Esophagus squamous epithelium (tissue), 5 donors: ENCODE data around the gene CROCC2. TPM values are rescaled to one million over a fixed set of nuclear protein-coding genes. Genes with fewer than 3 reads are reported as not detected.

Experiments
- DNase-seq: peaks from one replicate; lab custom pipeline; 2025; lab: John Stamatoyannopoulos, UW
- H3K27ac ChIP-seq, 4 donors: fragments of 200-600 bp; sonication (generic); one replicate each; pipeline ENCODE4 v1.5.1; 2016 to 2019; ENCODE audit warnings: mild to moderate bottlenecking in 1 of 4
- H3K27me3 ChIP-seq, 4 donors: fragments of 200-600 bp; sonication (generic); 1 replicate in 3 of 4; 2 replicates in 1 of 4; pipeline versions ENCODE4 v1.5.1 to v1.6.0; 2017 to 2021; ENCODE audit warnings: antibody characterized with exemption in 1 of 4
- H3K36me3 ChIP-seq, 3 donors: fragments of 200-600 bp; sonication (generic); one replicate each; pipeline ENCODE4 v1.5.1; 2016 to 2019
- H3K4me1 ChIP-seq, 3 donors: fragments of 200-600 bp; sonication (generic); one replicate each; pipeline ENCODE4 v1.5.1; 2017 to 2019
- H3K4me3 ChIP-seq, 4 donors: fragments of 200-600 bp; sonication (generic); 1 replicate in 3 of 4; 2 replicates in 1 of 4; pipeline ENCODE4 v1.5.1; 2016 to 2019; ENCODE audit warnings: mild to moderate bottlenecking in 2 of 4, moderate library complexity in 1 of 4
- H3K9me3 ChIP-seq, 3 donors: fragments of 200-600 bp; sonication (generic); one replicate each; pipeline ENCODE4 v1.5.1; 2016 to 2019
- CTCF ChIP-seq, 6 experiments: fragments of 450-650 bp in 4 of 6; fragments of 200-600 bp in 2 of 6; sonication (generic) in 2 of 6; IDR thresholded peaks; one replicate each; pipeline ENCODE4 v1.5.1; 2016 to 2019; ENCODE audit warnings: antibody characterized with exemption in 6 of 6, mild to moderate bottlenecking in 4 of 6, moderate library complexity in 4 of 6
- POLR2A ChIP-seq, 4 donors: fragments of 450-650 bp; IDR thresholded peaks; one replicate each; pipeline ENCODE4 v1.6.1; 2017; ENCODE audit warnings: antibody characterized with exemption in 4 of 4, mild to moderate bottlenecking in 4 of 4, moderate library complexity in 3 of 4
- WGBS, 2 donors: methylation state at CpG; one replicate each; pipeline ENCODE4 v1.1.5; 2018; 5-methylcytosine and 5-hydroxymethylcytosine counted together
- intact Hi-C: fragments of 100-400 bp; cut with DNase I; formaldehyde crosslinking; loops from one replicate; pipeline ENCODE4 v1.15.0; 2022
- total RNA-seq, 4 donors: library from RNA; depleted of rRNA; stranded (reverse); fragments of >200 nt; gene quantifications; one replicate each; pipeline ENCODE4 v1.1.0, GENCODE V29; 2016
- donor health status: DM: yes; HTN: yes; CAD: no.

CROCC2 gene
- total RNA-seq, 4 donors from 2014 or later, result not detected

DNA sequence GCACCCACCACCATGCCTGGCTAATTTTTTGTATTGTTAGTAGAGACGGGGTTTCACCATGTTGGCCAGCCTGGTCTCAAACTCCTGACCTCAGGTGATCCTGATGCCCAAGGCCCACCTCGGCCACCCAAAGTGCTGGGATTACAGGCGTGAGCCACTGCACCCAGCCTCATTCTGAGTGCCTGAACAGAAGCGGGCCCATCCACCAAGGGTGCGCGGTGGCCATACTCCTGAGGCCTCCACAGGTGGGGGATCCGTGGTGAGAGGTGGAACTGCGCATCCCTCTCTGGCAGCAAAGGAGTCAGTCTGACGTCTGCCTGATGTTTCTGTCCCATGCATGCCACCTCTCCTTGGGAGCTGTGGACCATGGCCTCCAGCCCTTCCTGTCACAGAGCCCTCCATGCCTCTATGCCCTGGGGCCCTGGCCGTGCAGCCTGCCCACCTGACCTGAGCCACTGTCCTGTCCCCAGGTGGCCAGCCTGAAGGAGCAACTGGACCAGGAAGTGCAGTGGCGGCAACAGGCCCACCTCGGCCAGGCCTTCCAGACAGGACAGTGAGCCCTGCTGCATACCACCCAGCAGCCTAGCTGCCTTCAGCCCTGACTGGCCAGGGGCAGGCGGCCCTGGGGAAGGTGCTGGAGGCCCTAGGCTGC is 84.7 kb downstream of the CROCC2 start:
- Histone ChIP-seq H3K27me3 (peaks cover 0 to 11% (median 0%) of the 10 kb centered on the region in 4 donors), H3K27ac (peak overlapping the region; percentile 60 to 89 (median 78)), H3K9me3 (peaks cover 0 to 9% (median 0%) of the 10 kb centered on the region in 3 donors), H3K36me3 (no peaks in the 10 kb centered on the region), H3K4me1 (peaks cover 20 to 82% (median 52%) of the 10 kb centered on the region in 3 donors), H3K4me3 (no peak overlapping the region)
- TF ChIP-seq CTCF (IDR thresholded peaks at IDR 0.05) (no peak), POLR2A (IDR thresholded peaks at IDR 0.05) (no peak)
- DNase-seq, result no peak
- intact Hi-C loops, result no loop called here
- 83 to 100% methylated on average over 1 to 2 of the region's 13 CpGs for WGBS, 2 donors

GRCh38 chr2:240991378-240992263 is 85.5 kb downstream of the CROCC2 start:
- peak overlapping the region in 1 of 4 donors; percentile 26 for H3K4me3 ChIP-seq
- peaks cover 0 to 3% (median 0%) of the 10 kb centered on the region in 4 donors for H3K27me3 ChIP-seq
- H3K27ac ChIP-seq, result peak overlapping the region; percentile 60 to 89 (median 78)
- peak; percentile 48 for DNase-seq
- H3K4me1 ChIP-seq, result peaks cover 20 to 82% (median 51%) of the 10 kb centered on the region in 3 donors
- 21 to 68% methylated on average over 6 to 14 of the region's 33 CpGs for WGBS, 2 donors
- TF ChIP-seq POLR2A (IDR thresholded peaks at IDR 0.05), result no peak
- no peak for TF ChIP-seq CTCF (IDR thresholded peaks at IDR 0.05)
- no peaks in the 10 kb centered on the region for H3K36me3 ChIP-seq
- H3K9me3 ChIP-seq, result peaks cover 0 to 9% (median 0%) of the 10 kb centered on the region in 3 donors
- intact Hi-C loops, result no loop called here

GRCh38 chr2:240992572-240993291 is 86.6 kb downstream of the CROCC2 start:
- Histone ChIP-seq H3K4me3 (no peak overlapping the region), H3K4me1 (peaks cover 21 to 82% (median 53%) of the 10 kb centered on the region in 3 donors), H3K9me3 (peaks cover 0 to 9% (median 0%) of the 10 kb centered on the region in 3 donors), H3K36me3 (no peaks in the 10 kb centered on the region), H3K27ac (peak overlapping the region in 3 of 4 donors; percentile 74 to 89 (median 81)), H3K27me3 (peaks cover 0 to 3% (median 0%) of the 10 kb centered on the region in 4 donors)
- TF ChIP-seq CTCF (IDR thresholded peaks at IDR 0.05), result no peak
- no peak for TF ChIP-seq POLR2A (IDR thresholded peaks at IDR 0.05)
- 53 to 85% methylated on average over 5 to 9 of the region's 20 CpGs for WGBS, 2 donors
- intact Hi-C loops, result no loop called here
- DNase-seq, result no peak

DNA sequence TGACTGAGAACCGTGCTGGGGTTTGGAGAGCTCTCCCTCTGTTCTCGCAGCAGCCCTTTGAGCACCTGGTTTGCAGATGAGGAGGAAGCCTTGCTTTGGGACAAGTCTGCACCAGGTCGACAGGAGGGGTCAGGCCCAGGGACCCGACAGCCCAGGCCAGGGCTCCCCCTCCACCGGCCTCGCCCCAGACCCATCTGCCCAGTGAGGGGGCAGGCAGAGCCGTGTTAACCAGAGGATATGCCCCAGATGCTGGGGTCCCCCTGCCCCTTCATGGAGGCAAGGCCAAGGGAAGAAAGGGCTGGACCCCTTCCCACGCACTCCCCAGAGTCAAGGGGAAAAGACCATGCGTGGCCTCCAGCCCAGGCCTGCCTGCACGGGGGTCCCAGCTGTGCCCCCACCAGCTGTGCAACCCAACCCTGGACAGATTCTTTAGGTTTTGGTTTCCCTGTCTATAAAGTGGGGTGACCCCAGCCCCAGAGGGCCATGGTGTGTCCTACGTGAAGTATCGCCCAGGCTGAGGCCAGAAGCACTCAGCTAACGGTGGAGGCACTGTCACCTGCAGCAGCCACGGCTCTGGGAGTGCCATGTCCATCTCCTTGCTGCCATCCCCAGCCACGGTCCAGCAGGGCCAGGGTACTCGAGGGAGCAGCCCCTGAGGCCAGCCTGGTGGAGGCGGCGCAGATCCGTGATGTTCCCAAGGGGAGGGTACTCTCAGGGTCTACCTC is 87.5 kb downstream of the CROCC2 start:
- no peaks in the 10 kb centered on the region for H3K9me3 ChIP-seq
- WGBS, 2 donors, result 88 to 92% methylated on average over 5 to 7 of the region's 19 CpGs
- peaks cover 0 to 9% (median 0%) of the 10 kb centered on the region in 4 donors for H3K27me3 ChIP-seq
- H3K4me3 ChIP-seq, result no peak overlapping the region
- no peak for DNase-seq
- peak overlapping the region in 1 of 4 donors; percentile 21 for H3K27ac ChIP-seq
- TF ChIP-seq POLR2A (IDR thresholded peaks at IDR 0.05) (no peak), CTCF (IDR thresholded peaks at IDR 0.05) (no peak)
- H3K4me1 ChIP-seq, result peaks cover 19 to 80% (median 47%) of the 10 kb centered on the region in 3 donors
- intact Hi-C loops, result no loop called here
- no peaks in the 10 kb centered on the region for H3K36me3 ChIP-seq
